LNCaP clone FGC (cell line): ENCODE results near the gene LDHB.

Experiments used
- DNase-seq: peaks from one replicate; pipeline ENCODE4 v3.0.0-alpha.2; 2011; ENCODE audit warnings: low read depth
- H3K4me3 ChIP-seq: 2 replicates; pipeline ENCODE4 v1.5.1; 2011; ENCODE audit warnings: mild to moderate bottlenecking, low read depth, low read length, control low read depth
- CTCF ChIP-seq: IDR thresholded peaks from 2 replicates; pipeline ENCODE4 v1.5.1; 2012; ENCODE audit warnings: mild to moderate bottlenecking; ENCODE audit not compliant: control insufficient read depth, insufficient read depth; ENCODE audit errors: extremely low read depth

Gene LDHB

GRCh38 chr12:21694660-21695059, 37.0 kb upstream of the LDHB start:
- no peak for DNase-seq
- no peak for TF ChIP-seq CTCF
- no peak overlapping the region for H3K4me3 ChIP-seq

DNA sequence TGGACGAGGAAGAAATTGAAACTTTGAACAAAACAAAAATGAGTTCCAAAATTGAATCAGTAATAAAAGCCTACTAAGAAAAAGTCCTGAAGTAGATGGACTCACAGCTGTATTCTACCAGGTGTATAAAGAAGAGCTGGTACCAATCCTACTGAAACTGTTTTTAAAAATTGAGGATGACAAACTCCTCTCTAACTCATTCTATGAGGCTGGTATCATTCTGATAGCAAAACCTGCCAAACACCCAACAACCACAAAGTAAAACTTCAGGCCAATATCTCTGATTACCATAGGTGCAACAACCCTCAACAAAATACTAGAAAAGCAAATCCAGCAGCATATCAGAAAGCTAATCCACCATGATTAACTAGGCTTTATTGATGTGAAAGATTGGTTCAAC, 33.9 kb upstream of the LDHB start:
- no peak for DNase-seq
- H3K4me3 ChIP-seq = no peak overlapping the region
- no peak for TF ChIP-seq CTCF

DNA sequence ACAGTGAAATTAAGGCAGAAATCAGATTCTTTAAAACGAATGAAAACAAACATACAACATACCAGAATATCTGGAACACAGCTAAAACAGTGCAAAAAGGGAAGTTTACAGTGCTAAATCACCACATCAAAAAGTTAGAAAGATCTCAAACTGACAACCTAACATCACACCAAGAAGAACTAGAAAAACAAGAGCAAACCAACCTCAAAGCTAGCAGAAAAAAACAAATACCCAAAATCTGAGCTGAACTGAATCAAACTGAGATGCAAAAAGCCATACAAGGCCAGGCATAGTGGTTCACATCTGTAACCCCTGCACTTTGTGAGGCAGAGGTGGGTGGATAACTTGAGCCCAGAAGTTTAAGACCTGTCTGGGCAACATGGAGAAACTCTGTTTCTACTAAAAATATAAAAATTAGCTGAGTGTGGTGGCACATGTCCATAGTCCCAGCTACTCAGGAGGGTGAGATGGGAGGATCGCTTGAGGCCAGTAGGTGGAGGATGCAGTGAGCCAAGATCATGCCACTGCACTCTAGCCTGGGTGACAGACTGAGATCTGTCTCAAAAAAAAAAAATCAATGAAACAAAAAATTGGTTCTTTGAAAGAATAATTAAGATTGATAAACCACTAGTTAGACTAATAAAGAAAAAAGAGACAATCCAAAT, 33.2 kb upstream of the LDHB start:
- no peak for DNase-seq
- no peak overlapping the region for H3K4me3 ChIP-seq
- TF ChIP-seq CTCF = no peak

DNA sequence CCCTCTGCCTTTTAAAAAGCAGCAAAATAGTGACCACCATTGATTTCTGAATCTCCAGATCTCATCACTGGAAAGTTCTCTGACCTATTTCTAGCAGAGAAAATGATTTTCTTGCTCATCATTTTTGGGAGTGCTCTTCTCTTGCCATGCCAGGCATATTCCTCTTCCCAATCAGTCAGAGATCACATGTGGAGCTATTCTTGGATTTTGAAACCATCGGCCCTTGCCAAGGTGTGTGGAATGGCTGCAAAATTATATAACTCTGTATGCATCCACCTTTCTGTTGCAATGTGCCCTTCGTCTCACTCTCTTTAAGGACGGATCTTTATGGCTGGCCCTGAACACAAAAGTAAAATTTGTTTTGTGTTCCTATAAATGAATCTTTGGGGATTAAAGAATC, 25.5 kb upstream of the LDHB start:
- no peak for TF ChIP-seq CTCF

GRCh38 chr12:21678959-21679358, 21.3 kb upstream of the LDHB start:
- no peak for TF ChIP-seq CTCF
- no peak overlapping the region for H3K4me3 ChIP-seq
- DNase-seq = no peak

More for the DNA sequence above, 25.5 kb upstream of the LDHB start:
- DNase-seq = no peak
- no peak overlapping the region for H3K4me3 ChIP-seq

- DNase-seq = no peak
- no peak for TF ChIP-seq CTCF
- H3K4me3 ChIP-seq = no peak overlapping the region
These were observed 20.1 kb upstream of the LDHB start for GRCh38 chr12:21677622-21678277.

DNA sequence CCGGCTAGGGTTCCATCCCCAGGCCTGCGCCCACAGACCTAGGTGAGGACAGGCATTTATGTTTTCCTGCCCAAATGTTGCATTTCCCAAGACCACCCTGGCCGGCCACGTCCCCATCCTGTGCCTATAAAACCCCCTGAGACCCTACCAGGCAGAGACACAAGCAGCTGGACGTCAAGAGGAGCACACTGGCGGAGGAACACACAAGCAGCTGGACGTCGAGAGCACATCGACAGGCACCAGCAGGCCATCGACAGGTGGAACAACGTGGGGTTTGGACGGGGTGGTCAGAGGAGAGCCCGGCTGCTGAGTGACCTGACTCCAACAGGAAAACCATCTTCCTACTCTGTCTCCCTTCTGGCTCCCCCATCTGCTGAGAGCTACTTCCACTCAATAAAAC, 19.6 kb upstream of the LDHB start:
- DNase-seq = no peak
- no peak for TF ChIP-seq CTCF

More for the DNA sequence above, 19.6 kb upstream of the LDHB start:
- H3K4me3 ChIP-seq = no peak overlapping the region
